ENCODE results near the gene AK4.

DNA sequence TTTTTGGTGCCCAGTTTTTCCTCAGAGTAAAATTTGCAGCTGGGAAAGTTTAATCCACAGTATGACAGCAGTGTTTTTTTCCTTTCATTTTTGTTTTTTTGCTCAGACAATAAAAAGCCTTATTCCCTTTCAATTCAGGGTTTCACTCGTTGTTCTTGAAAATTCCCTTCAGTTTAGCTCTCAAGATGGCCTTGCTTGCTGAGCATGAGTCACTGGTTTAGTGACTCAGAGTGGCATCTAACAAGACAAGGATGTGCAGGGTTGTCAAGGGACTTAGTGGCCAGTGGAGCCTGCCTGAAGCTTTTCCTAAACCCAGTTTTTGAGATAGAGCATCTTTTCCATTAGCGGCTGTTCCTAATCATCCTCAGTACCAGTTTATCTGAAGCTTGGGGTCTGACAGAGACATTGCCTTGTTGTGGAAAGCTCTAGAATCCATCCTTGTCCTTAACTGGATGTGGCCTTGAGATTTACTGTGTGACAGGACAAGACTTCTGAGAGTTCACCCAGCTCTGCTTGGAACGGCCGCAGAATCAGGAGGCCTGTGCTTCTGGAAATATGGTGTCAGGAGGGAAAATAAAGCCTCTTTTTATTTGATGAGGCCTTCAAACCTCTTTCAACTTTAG, 113.0 kb downstream of the AK4 start:
- TF ChIP-seq, protein P1, sequence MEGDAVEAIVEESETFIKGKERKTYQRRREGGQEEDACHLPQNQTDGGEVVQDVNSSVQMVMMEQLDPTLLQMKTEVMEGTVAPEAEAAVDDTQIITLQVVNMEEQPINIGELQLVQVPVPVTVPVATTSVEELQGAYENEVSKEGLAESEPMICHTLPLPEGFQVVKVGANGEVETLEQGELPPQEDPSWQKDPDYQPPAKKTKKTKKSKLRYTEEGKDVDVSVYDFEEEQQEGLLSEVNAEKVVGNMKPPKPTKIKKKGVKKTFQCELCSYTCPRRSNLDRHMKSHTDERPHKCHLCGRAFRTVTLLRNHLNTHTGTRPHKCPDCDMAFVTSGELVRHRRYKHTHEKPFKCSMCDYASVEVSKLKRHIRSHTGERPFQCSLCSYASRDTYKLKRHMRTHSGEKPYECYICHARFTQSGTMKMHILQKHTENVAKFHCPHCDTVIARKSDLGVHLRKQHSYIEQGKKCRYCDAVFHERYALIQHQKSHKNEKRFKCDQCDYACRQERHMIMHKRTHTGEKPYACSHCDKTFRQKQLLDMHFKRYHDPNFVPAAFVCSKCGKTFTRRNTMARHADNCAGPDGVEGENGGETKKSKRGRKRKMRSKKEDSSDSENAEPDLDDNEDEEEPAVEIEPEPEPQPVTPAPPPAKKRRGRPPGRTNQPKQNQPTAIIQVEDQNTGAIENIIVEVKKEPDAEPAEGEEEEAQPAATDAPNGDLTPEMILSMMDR (IDR thresholded peaks at IDR 0.05), result no peak
- no peak for TF ChIP-seq POLR2AphosphoS5 (IDR thresholded peaks at IDR 0.05)
- no peak for TF ChIP-seq POLR2A (IDR thresholded peaks at IDR 0.05)
- TF ChIP-seq EP300 (IDR thresholded peaks at IDR 0.05), result no peak

All from upper lobe of left lung (tissue), 4 donors.